ENCODE data around the gene PDGFRB.

DNA sequence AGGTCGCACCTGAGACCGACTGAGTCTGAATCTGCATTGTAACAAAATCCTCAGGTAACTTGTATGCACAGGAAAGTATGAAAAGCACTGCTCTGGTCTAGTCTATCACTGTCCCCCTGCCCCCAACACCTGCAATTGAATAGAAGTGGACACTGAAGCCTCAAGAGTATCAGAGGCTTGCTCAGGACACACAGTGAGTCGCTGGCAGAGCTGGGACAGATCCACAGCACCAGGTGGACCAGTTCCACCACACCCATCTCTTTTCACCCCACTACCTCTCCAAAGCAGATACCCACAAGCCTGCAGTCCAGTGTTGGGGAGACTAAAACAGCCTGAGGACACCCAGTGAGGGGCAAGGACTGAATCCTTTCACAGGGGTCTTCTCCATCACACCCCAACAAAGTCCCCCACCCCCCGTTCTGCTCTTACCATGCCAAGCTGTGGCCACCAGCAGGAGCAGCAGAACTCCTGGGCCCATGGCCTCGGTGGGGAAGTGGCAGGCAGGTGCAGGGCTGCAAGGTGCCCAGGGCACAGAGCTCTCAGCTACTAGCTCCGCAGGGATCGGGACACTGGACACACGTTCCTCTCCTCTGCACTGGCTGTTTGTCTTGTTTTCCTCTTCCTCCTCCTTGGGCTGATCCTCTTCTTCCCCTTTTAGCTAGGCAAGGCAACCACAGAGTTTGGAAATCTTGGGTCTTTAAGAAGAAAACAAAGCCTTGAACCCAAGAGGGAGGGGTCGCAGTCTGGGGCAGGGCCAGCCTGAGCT lies 69.5 kb downstream of the PDGFRB start, which contains the start of gene CSF1R:
- TF ChIP-seq, protein P1, sequence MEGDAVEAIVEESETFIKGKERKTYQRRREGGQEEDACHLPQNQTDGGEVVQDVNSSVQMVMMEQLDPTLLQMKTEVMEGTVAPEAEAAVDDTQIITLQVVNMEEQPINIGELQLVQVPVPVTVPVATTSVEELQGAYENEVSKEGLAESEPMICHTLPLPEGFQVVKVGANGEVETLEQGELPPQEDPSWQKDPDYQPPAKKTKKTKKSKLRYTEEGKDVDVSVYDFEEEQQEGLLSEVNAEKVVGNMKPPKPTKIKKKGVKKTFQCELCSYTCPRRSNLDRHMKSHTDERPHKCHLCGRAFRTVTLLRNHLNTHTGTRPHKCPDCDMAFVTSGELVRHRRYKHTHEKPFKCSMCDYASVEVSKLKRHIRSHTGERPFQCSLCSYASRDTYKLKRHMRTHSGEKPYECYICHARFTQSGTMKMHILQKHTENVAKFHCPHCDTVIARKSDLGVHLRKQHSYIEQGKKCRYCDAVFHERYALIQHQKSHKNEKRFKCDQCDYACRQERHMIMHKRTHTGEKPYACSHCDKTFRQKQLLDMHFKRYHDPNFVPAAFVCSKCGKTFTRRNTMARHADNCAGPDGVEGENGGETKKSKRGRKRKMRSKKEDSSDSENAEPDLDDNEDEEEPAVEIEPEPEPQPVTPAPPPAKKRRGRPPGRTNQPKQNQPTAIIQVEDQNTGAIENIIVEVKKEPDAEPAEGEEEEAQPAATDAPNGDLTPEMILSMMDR (conservative IDR thresholded peaks at IDR 0.05; ENCODE audit: low read depth, low read length), result no peak
- no peak for TF ChIP-seq EZH2 (IDR thresholded peaks at IDR 0.05; ENCODE audit: low read length, unreplicated experiment)
